Stimulated activated effector memory CD8-positive, alpha-beta T cell treated with anti-CD3 and anti-CD28 coated beads, Interleukin-12 subunit alpha, Interleukin-12 subunit beta, amount 100 ng/mL, for 72 hours (primary cell): ENCODE measurements around the gene RAB3D.
A peak's percentile ranks its signal among the peaks of the same experiment; 100 is the strongest.
"Not testable (repeated sequence)": the region's sequence is repeated elsewhere in the genome, so short reads cannot be mapped to it uniquely, and the experiment has no call there.

Experiments
- ATAC-seq: fragments of 150-1000 bp; cut with Tn5 transposase; 2 replicates; pipeline ENCODE4 v1.10.0; 2021
- DNase-seq, 2 donors: peaks; one replicate each; pipeline ENCODE4 v3.0.0; 2021 to 2022; ENCODE audit warnings: low spot score in 2 of 2
- H3K27ac Mint-ChIP-seq: one replicate; pipeline ENCODE4 v1.8.0; 2022; ENCODE audit warnings: mild to moderate bottlenecking, mixed read lengths
- H3K36me3 Mint-ChIP-seq: one replicate; pipeline ENCODE4 v1.8.0; 2022; ENCODE audit warnings: mild to moderate bottlenecking, mixed read lengths
- H3K4me1 Mint-ChIP-seq: one replicate; pipeline ENCODE4 v1.8.0; 2022; ENCODE audit warnings: mixed read lengths
- H3K4me3 Mint-ChIP-seq: one replicate; pipeline ENCODE4 v1.8.0; 2022; ENCODE audit warnings: mild to moderate bottlenecking, mixed read lengths
- H3K9me3 Mint-ChIP-seq: one replicate; pipeline ENCODE4 v1.8.0; 2022; ENCODE audit warnings: mixed read lengths

RAB3D gene

GRCh38 chr19:11356074-11356397, 16.6 kb upstream of the RAB3D start:
- no peak for DNase-seq
- no peaks in the 10 kb centered on the region for H3K9me3 Mint-ChIP-seq
- ATAC-seq: peak; percentile 35
- H3K27ac Mint-ChIP-seq: peak overlapping the region; percentile 53
- peak overlapping the region; percentile 70 for H3K4me3 Mint-ChIP-seq
- H3K36me3 Mint-ChIP-seq: no peaks in the 10 kb centered on the region
- peaks cover 16% of the 10 kb centered on the region for H3K4me1 Mint-ChIP-seq

- peak within 1 kb of the TSS; percentile 70 for H3K4me3 Mint-ChIP-seq
- no peaks in the 10 kb centered on the region for H3K9me3 Mint-ChIP-seq
- DNase-seq (peak; percentile 71 to 88), ATAC-seq (peak; percentile 84)
- peaks cover 16% of the 10 kb centered on the region for H3K4me1 Mint-ChIP-seq
- peak within 1 kb of the TSS; percentile 53 for H3K27ac Mint-ChIP-seq
- no peaks in the 10 kb centered on the region for H3K36me3 Mint-ChIP-seq
Observed at GRCh38 chr19:11355160-11356073, 16.0 kb upstream of the RAB3D start, which contains the start of gene PLPPR2. TSS of gene PLPPR2 (plus strand) at chr19:11355432. CDS start at chr19:11357674, 2,242 bp downstream.

DNA sequence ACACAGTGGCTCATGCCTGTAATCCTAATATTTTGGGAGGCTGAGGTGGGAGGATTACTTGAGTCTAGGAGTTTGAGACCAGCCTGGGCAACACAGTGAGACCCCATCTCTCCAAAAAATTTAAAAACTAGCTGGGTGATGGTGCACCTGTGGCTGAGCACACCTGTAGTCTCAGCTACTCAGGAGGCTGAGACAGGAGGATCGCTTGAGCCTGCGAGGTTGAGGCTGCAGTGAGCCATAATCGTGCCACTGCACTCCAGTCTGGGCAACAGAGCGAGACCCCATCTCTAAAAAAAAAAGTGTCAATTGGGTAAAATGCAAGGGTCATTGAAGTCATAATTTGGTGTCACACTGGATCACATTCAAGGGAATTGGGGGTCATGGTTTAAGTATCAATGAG, 14.6 kb upstream of the RAB3D start:
- H3K27ac Mint-ChIP-seq, ATAC-seq, DNase-seq, H3K36me3 Mint-ChIP-seq, H3K9me3 Mint-ChIP-seq: not testable (repeated sequence)
- peak overlapping the region; percentile 70 for H3K4me3 Mint-ChIP-seq
- peaks cover 16% of the 10 kb centered on the region for H3K4me1 Mint-ChIP-seq

- DNase-seq: no peak
- no peak overlapping the region for H3K4me3 Mint-ChIP-seq
- peaks cover 4% of the 10 kb centered on the region for H3K9me3 Mint-ChIP-seq
- peaks cover 13% of the 10 kb centered on the region for H3K36me3 Mint-ChIP-seq
- H3K27ac Mint-ChIP-seq: no peak overlapping the region
- H3K4me1 Mint-ChIP-seq: peaks cover 39% of the 10 kb centered on the region
- ATAC-seq: no peak
Observed at GRCh38 chr19:11349171-11349570, 9.7 kb upstream of the RAB3D start.

GRCh38 chr19:11347546-11348039, 8.1 kb upstream of the RAB3D start:
- H3K4me1 Mint-ChIP-seq: peaks cover 40% of the 10 kb centered on the region
- peaks cover 17% of the 10 kb centered on the region for H3K36me3 Mint-ChIP-seq
- peak overlapping the region; percentile 99 for H3K27ac Mint-ChIP-seq
- ATAC-seq: no peak
- peak overlapping the region; percentile 99 for H3K4me3 Mint-ChIP-seq
- H3K9me3 Mint-ChIP-seq: peaks cover 4% of the 10 kb centered on the region
- no peak for DNase-seq

DNA sequence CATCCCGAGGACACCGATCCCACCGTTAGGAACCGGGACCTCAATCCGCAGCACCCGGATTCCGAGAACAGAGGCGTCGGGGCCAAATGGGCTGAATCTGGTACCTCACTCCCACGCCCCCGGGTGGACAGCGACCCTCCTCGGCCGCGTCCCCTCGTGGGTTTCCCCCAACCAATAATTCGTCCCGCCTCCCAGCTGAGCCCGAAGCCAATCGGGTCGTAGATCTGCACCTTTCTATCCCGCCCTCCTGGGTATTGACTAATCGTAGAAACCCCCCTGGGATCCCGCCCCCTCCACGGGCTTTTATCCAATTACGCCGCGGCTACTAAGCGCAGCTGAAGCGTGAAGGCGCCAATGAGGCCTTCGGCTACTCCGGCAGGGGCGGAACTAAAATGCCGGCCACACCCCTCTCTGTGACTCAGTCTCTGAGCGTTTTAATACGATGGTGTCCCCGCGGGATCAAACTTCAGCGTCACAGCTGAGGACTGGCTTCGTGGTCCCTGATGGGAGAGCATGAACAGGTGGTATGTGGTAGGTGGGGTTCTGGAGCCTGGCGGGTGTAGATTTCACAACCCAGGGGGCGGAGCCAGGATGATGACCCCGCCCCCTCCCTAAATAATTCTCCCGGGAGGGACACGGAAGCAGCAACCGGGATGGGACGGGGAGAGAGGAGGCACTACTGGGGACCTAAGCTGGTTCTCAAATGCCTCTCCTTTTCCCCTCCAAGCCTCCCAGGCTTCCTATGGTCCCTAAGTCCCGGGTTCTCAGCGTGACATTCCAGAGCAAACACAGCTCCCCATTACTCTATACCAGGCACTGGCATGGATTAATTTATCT, 6.9 kb upstream of the RAB3D start, which contains the start of the genes CCDC159 and TMEM205:
Gene CCDC159 (plus strand): TSS at position 416 of the 837 bp plus-strand sequence. CDS start 88 bp downstream, at position 504.
Gene TMEM205 (minus strand): TSS at position 165 of the 837 bp plus-strand sequence. CDS start 649 bp downstream, outside the sequence.
- ATAC-seq: peak; percentile 97
- H3K27ac Mint-ChIP-seq: peak within 1 kb of the TSS; percentile 99
- peaks cover 40% of the 10 kb centered on the region for H3K4me1 Mint-ChIP-seq

GRCh38 chr19:11345122-11345803, 5.8 kb upstream of the RAB3D start:
- DNase-seq: no peak
- H3K9me3 Mint-ChIP-seq: peaks cover 4% of the 10 kb centered on the region
- H3K27ac Mint-ChIP-seq: peak overlapping the region; percentile 99
- no peak for ATAC-seq
- peaks cover 40% of the 10 kb centered on the region for H3K4me1 Mint-ChIP-seq
- H3K4me3 Mint-ChIP-seq: peak overlapping the region; percentile 99
- peaks cover 24% of the 10 kb centered on the region for H3K36me3 Mint-ChIP-seq

More for the DNA sequence above, 6.9 kb upstream of the RAB3D start, which contains the start of the genes CCDC159 and TMEM205:
- peaks cover 4% of the 10 kb centered on the region for H3K9me3 Mint-ChIP-seq
- H3K4me3 Mint-ChIP-seq: peak within 1 kb of the TSS; percentile 99
- peaks cover 24% of the 10 kb centered on the region for H3K36me3 Mint-ChIP-seq
- peak; percentile 88 to 97 for DNase-seq

GRCh38 chr19:11342429-11342828, 3.0 kb upstream of the RAB3D start:
- Mint-ChIP-seq H3K4me3 (no peak overlapping the region), H3K4me1 (peaks cover 49% of the 10 kb centered on the region), H3K36me3 (peaks cover 21% of the 10 kb centered on the region), H3K9me3 (no peaks in the 10 kb centered on the region), H3K27ac (no peak overlapping the region)
- ATAC-seq (no peak), DNase-seq (no peak)

DNA sequence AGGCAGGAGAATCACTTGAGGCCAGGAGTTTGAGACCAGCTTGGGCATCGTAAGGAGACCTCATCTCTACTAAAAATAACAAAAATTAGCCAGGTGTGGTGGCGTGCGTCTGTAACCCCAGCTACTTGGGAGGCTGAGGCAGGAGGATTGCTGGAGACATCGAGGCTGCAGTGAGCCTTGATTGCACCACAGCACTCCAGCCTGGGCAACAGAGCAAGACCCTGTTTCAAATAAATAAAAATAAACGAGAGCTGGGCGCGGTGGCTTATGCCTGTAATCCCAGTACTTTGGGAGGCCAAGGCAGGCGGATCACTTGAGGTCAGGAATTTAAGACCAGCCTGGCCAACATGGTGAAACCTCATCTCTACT, 626 bp upstream of the RAB3D start:
- Mint-ChIP-seq H3K4me3 (peak overlapping the region; percentile 79), H3K27ac (peak overlapping the region; percentile 76), H3K36me3 (peaks cover 25% of the 10 kb centered on the region), H3K4me1 (peaks cover 25% of the 10 kb centered on the region)
- DNase-seq, H3K9me3 Mint-ChIP-seq, ATAC-seq: not testable (repeated sequence)

DNA sequence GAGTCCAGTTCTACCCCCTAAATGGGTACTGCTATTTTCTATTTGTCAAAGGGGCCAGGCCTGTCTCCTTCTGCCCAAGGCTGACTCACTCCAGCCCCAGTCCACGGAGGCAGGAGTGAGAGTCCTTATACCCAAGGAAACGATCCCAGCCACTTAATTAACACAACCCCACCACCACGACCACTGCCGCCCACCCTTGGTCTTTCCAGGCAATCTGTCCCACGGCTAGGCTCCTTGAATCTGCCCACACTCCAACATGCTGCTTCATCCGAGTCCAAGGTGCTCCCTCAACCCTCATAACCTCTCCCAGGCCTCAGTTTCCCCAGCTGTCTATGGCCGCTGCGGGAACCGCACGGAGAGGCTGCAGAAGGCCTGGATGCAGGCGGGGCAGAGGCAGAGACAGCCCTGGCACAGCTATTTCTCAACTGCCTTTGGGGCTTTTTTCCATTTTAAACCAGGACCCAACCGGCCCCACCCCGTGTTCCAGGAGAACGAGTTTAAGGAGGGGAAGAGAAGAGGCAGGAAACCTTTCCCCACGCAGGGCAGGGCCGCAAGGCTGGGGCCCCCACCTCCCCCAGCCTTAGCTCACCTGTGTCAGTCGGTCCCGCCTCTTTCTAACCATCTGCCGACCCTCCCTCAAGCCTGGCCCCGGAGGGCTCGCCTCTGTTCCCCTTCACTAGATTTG, 746 bp downstream of the RAB3D start:
- Mint-ChIP-seq H3K36me3 (peaks cover 39% of the 10 kb centered on the region), H3K9me3 (no peaks in the 10 kb centered on the region), H3K27ac (peak overlapping the region; percentile 76), H3K4me3 (peak overlapping the region; percentile 79), H3K4me1 (peaks cover 16% of the 10 kb centered on the region)
- DNase-seq (no peak), ATAC-seq (no peak)

DNA sequence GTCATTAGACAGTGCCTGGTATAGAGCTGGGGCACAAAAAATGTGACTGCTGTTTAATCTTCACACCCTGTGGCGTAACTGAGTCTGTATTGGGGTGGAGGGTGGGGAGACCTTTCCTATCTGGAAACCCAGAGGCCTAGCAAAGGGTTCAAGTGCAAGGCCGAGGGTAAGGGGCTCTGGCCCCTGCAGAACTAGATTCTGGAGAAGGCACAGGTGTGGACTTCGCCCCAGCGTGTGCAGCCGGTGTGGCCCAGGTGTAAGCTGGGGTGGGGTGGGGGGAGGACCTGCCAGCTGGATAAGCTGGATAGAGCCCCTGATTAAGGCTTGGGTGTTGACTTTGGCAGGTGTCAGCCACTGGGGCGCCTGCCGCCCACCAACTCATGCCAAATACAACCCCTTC, 1.3 kb downstream of the RAB3D start:
- Mint-ChIP-seq H3K9me3 (no peaks in the 10 kb centered on the region), H3K27ac (no peak overlapping the region), H3K36me3 (peaks cover 45% of the 10 kb centered on the region), H3K4me3 (peak overlapping the region; percentile 79), H3K4me1 (peaks cover 16% of the 10 kb centered on the region)
- ATAC-seq: no peak
- DNase-seq: no peak

GRCh38 chr19:11337080-11337479, 2.4 kb downstream of the RAB3D start:
- Mint-ChIP-seq H3K9me3 (no peaks in the 10 kb centered on the region), H3K36me3 (peaks cover 42% of the 10 kb centered on the region), H3K27ac (no peak overlapping the region), H3K4me1 (peaks cover 16% of the 10 kb centered on the region), H3K4me3 (peak overlapping the region; percentile 7)
- DNase-seq (no peak), ATAC-seq (no peak)

GRCh38 chr19:11335449-11336146, 3.9 kb downstream of the RAB3D start:
- Mint-ChIP-seq H3K27ac (no peak overlapping the region), H3K36me3 (peaks cover 47% of the 10 kb centered on the region), H3K4me1 (peaks cover 16% of the 10 kb centered on the region), H3K9me3 (no peaks in the 10 kb centered on the region), H3K4me3 (no peak overlapping the region)
- no peak for DNase-seq
- no peak for ATAC-seq

DNA sequence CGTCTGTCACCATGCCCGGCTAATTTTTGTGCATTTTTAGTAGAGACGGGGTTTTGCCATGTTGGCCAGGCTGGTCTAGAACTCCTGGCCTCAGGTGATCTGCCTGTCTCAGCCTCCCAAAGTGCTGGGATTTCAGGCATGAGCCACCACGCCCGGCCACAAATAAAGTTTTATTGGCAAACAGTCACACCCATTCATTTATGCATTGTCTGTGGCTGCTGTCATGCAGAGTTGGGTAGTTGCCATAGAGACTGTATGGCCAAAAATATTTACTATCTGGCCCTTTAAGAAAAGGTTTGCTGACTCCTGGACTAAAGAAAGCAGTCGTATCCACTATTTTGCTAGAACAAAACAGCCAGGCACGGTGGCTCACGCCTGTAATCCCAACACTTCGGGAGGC, 5.6 kb downstream of the RAB3D start:
- not testable (repeated sequence) for H3K9me3 Mint-ChIP-seq

More for the DNA sequence above, 5.6 kb downstream of the RAB3D start:
- not testable (repeated sequence) for H3K27ac Mint-ChIP-seq, H3K4me1 Mint-ChIP-seq, ATAC-seq, H3K4me3 Mint-ChIP-seq, DNase-seq
- peaks cover 53% of the 10 kb centered on the region for H3K36me3 Mint-ChIP-seq
